Measurements from ENCODE around the gene VPS13D. TPM values are rescaled to one million over a fixed set of nuclear protein-coding genes. Genes with fewer than 3 reads are reported as not detected.

The VPS13D gene
- total RNA-seq, 4 donors from 2014 or later: 33.2 to 115 (median 56.5) TPM

GRCh38 chr1:12441414-12442105 is 211.7 kb downstream of the VPS13D start:
- Histone ChIP-seq H3K36me3 (no peaks in the 10 kb centered on the region), H3K27ac (no peak overlapping the region), H3K27me3 (no peaks in the 10 kb centered on the region), H3K4me1 (no peaks in the 10 kb centered on the region), H3K9me3 (no peaks in the 10 kb centered on the region), H3K4me3 (no peak overlapping the region)
- no peak for TF ChIP-seq CTCF (IDR thresholded peaks at IDR 0.05)
- TF ChIP-seq POLR2A (IDR thresholded peaks at IDR 0.05): no peak
- intact Hi-C loops (cut with DNase I; ENCODE audit: low total_unique reads): no loop called here
- DNase-seq: no peak

GRCh38 chr1:12442217-12442616 is 212.4 kb downstream of the VPS13D start:
- no peak for TF ChIP-seq POLR2A (IDR thresholded peaks at IDR 0.05)
- TF ChIP-seq CTCF (IDR thresholded peaks at IDR 0.05): no peak
- intact Hi-C loops (cut with DNase I; ENCODE audit: low total_unique reads): no loop called here
- DNase-seq: no peak
- Histone ChIP-seq H3K27me3 (no peaks in the 10 kb centered on the region), H3K9me3 (no peaks in the 10 kb centered on the region), H3K4me3 (no peak overlapping the region), H3K4me1 (peaks cover 0 to 4% of the 10 kb centered on the region in 2 donors), H3K36me3 (no peaks in the 10 kb centered on the region), H3K27ac (no peak overlapping the region)

- DNase-seq: no peak
- no peaks in the 10 kb centered on the region for H3K9me3 ChIP-seq
- intact Hi-C loops (cut with DNase I; ENCODE audit: low total_unique reads): no loop called here
- H3K27ac ChIP-seq: no peak overlapping the region
- no peaks in the 10 kb centered on the region for H3K27me3 ChIP-seq
- TF ChIP-seq CTCF (IDR thresholded peaks at IDR 0.05) (no peak), POLR2A (IDR thresholded peaks at IDR 0.05) (no peak)
- peaks cover 5 to 7% of the 10 kb centered on the region in 2 donors for H3K4me1 ChIP-seq
- no peaks in the 10 kb centered on the region for H3K36me3 ChIP-seq
- H3K4me3 ChIP-seq: no peak overlapping the region
These were observed 213.3 kb downstream of the VPS13D start for GRCh38 chr1:12443151-12443550.

- no peak overlapping the region for H3K4me3 ChIP-seq
- no peak for DNase-seq
- no peaks in the 10 kb centered on the region for H3K9me3 ChIP-seq
- peaks cover 5 to 15% of the 10 kb centered on the region in 2 donors for H3K4me1 ChIP-seq
- H3K27me3 ChIP-seq: no peaks in the 10 kb centered on the region
- intact Hi-C loops (cut with DNase I; ENCODE audit: low total_unique reads): no loop called here
- no peaks in the 10 kb centered on the region for H3K36me3 ChIP-seq
- no peak overlapping the region for H3K27ac ChIP-seq
- TF ChIP-seq POLR2A (IDR thresholded peaks at IDR 0.05): no peak
- TF ChIP-seq CTCF (IDR thresholded peaks at IDR 0.05): no peak
These were observed 214.6 kb downstream of the VPS13D start for GRCh38 chr1:12444329-12444841.

- Histone ChIP-seq H3K27me3 (no peaks in the 10 kb centered on the region), H3K9me3 (no peaks in the 10 kb centered on the region), H3K4me1 (peaks cover 5 to 15% of the 10 kb centered on the region in 2 donors), H3K4me3 (no peak overlapping the region), H3K27ac (no peak overlapping the region), H3K36me3 (no peaks in the 10 kb centered on the region)
- no peak for DNase-seq
- intact Hi-C loops (cut with DNase I; ENCODE audit: low total_unique reads): no loop called here
- TF ChIP-seq CTCF (IDR thresholded peaks at IDR 0.05): no peak
- TF ChIP-seq POLR2A (IDR thresholded peaks at IDR 0.05): no peak
These were observed 215.4 kb downstream of the VPS13D start for GRCh38 chr1:12445257-12445656.

All from uterus (tissue), 4 donors.